GM18511 (cell line): Measurements from ENCODE around the gene CACNA1E.

Source experiments
- ATAC-seq: cut with Tn5 transposase; IDR thresholded peaks from one replicate; pipeline ENCODE4 v1.9.1; 2021; ENCODE audit warnings: mild to moderate bottlenecking, moderate library complexity; ENCODE audit not compliant: unreplicated experiment

CACNA1E gene

DNA sequence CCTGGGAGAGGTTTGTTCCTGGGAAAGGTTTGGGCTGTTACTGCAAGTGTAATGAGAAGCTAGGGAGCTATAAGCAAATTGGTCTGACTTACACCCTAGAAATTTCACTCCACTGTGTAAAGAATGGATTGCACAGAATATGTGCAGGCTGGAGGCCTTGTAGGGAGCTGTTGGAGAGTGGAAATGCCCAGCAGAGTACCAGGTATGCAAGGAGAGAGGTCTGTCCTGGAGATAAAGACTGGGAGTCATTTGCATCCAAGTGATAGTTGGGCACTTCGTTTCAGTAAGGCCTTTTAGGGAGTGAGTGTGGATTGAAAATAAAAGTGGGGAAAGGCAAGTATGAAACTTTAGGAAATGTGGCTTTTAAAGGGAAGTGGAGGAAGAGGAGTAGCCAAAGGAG, 75.8 kb downstream of the CACNA1E start:
- ATAC-seq: no peak

DNA sequence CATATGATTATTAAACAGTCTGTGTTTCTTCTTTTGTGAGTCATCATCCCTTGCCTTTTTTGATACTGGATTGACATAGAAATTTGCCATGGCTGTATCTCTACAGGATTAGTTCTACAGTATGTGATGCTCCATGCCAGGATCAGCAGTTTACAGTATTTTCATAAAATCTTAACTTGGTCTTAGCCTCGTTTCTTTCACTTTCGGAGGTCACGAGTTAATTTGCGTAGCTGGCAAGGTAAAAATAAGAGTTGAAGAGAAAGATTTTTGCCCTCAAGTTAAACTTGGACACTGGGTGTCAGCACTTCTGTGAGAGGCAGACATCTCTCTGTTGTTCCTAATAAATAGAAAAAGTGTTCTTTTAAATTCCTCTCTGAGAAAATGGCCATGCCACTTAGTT, 79.1 kb downstream of the CACNA1E start:
- no peak for ATAC-seq

DNA sequence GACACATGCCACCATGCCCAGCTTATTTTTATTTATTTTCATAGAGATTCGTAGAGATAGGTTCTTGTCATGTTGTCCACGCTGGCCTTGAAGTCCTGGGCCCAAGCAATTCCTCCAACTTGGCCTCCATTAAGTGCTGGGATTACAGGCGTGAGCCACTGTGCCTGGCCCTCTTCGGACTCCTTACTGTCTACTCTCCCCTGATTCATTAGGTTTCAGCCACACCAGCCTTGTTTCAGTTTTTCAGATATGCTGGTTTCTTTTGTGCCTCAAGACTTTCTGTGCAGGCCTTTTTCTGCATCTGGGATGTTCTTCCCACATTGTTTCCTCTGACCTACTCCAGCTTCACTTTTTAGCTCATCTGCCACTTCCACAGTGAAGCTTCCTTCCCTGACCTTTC, 85.4 kb downstream of the CACNA1E start:
- no peak for ATAC-seq

DNA sequence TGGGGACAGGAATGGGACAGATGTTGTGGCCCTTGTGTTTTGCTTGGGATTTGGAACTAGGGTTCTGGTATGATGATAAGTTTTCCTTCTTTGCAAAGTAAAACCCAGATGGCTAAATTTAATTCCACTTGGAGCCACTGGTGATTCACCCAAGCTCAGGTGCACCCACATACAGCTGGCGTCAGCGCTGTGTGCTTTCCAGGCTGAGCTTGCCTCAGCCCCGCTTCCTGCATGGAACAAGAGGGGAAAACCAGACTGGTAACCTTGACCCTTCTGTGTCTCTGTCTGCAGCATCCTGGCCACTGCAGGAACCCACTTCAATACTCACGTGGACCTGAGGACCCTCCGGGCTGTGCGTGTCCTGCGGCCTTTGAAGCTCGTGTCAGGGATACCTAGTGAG, 94.2 kb downstream of the CACNA1E start:
- ATAC-seq: no peak

DNA sequence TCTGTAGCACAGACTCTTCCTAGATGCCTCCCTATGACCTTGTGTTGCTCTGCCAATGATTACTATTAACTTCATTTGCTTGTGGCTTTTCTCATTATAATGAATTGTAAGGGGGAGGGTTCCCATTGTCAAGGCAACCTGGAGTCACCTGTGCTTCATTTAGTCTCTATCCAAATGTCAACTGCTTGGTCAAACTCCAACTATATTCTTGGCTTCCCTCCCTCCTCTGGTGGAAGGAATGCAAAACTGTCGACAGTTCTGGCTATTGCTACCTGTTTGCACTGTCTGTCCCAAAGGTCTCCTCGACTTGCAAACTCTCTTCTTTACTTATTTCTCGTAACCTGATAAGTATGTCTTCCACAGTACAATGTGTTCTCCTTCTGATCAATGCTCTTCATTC, 100.3 kb downstream of the CACNA1E start:
- ATAC-seq: no peak

DNA sequence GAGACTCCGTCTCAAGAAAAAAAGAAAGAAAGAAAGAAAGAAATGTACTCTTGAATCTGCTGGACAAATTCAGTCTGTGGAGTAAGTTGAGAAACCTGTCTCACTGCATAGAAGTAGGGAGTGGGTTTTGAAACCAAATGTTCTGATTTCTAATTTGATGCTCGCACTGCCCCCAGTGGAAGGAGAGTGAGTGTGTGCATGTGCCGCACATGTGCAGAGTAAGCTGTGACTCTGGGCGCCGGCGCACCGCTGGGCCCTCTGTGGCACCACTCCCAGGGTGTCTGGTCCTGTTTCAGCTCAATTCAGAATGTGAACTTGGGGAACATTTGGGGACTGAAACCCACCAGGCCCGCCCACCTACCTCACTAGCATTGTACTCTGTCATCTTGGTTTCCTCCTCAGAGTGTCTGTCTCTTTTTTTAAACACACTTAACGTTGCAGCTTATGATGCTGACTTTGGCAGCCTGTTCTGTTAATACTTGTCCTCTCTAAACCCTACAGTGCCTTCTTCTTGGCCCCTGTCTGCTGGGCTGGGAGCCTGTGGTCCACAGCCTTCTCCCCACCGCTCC, 104.6 kb downstream of the CACNA1E start:
- no peak for ATAC-seq

DNA sequence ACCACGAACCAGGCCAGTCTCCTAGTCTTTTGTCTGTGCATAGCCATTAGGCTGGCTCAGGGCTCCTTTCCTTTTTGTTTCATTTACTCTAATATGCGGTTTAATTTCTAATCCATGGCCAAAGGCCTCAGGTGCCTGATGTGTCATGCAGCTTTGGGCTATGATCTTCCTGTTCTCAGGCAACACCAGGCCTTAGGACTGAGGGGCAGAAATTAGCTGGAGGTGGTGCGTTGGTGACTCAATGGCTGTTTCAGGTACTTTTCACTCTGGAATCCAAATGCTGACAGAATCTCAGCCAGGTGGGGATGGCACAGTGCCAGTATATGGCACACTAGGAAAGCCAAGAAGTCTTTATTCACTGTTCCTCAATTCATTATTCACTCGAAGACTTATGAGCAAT, 105.3 kb downstream of the CACNA1E start:
- ATAC-seq: no peak

DNA sequence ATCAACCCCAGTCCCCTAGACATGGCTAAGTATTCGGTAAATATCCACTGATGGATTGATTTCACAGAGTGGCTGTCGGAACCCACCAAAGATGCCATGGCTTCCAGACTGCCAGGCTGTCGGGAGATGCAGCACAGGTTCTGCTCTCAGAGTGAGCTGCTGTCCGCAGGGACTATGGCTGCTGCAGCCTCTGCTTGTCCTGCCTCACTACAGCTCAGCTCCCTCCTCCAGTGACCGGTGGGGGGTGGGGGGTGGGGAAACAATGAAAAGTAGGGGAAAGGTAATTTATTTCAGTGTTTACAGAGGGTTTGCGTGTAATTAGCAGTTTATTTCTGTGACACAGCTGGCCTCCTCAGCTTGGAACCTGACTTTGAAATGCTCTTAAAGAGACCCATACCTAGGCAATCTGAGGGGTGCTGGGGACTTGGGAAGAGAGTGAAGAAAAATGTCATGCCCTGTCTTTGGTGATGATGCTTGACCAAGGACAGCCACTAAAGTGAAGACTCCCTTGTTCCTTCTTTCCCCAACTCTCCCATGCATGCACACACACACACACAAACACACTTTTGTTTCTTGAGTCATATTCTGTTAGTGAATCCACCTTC, 109.0 kb downstream of the CACNA1E start:
- no peak for ATAC-seq

DNA sequence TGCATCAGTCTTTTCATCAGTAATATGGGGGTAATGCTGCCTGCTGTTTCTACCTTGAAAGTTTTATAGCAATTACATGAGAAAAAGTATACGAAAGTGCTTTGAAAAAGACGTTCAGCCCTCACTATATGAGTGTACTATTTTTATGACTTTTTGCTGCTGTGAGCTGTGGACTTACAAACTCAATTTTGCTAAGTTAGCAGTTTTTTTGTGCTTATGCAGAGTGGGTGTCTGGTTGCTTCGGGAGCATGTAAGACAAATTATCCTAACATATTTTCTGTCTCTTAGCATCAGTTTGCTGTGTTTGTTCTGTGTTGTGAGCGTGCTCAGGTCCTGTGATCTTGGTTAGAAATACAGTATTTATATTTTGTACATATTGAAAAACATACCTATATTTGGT, 109.7 kb downstream of the CACNA1E start:
- ATAC-seq: no peak

DNA sequence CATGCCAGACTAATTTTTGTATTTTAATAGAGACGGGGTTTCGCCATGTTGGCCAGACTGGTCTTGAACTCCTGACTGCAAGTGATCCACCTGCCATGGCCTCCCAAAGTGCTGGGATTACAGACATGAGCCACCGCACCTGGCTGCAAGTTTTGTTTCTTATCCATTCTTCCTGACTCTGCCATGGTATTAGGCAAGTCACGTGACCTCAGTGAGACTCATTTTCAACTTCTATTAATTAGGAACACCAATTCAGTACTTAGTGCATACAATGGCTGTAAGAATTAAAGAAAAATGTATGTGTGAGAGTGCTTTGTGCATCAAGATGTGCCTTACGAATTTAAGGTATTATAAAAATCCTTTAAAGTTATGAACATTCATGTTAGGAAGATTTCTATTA, 111.2 kb downstream of the CACNA1E start:
- ATAC-seq: no peak

DNA sequence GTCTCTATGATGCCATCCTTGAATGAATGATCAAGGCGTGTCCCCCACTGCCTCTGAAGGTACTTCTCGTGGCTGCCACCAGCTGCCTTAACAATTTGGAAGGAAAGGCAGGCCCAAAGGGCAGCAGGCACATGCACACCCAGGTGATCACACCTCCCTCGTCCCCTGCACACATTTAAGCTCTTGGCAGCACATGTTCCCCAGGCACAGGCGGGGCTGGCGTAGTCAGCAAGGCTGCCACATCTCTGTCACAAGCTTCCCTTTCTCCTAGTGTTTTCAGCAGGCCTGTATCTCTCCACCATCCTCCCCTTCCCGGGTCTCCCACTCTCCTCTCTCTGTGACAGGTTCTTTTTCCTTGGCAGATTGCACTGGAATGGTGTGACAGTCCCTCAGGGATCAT, 111.9 kb downstream of the CACNA1E start:
- no peak for ATAC-seq

DNA sequence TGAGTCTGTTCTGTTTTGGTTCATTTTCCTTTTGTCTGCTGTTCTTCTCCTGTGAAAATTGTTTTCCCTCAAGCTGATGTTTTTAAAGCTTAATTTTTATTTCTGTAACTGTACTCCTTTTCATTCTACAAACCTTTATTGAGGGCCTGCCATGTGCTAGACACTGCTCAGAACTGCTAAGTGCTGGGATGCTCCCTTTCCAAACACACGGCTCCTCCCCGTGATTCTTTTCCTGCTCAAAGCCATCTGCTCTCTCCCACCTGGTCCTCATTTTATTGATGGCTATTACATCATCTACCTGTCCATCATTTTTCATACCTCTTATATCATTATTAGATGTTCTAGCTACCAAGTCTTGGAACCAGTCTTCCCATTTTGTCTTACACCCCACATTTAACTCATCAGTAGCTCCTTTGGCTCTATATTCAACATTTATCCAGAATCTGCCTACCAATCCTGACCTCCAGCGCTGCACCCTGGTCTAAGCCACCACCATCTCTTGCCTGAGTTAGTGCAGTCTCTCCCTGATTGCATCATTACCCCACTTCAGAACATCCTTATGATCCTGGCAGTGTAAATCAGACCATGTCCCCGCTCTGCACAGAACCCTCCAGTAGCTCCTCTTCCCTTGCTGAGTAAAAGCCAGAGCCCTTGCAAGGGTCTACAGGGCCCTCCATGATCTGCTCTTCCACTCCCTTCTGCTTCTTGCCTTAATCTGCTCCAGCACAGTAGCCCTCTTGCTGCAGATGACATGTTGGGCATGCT, 118.1 kb downstream of the CACNA1E start:
- ATAC-seq: no peak

DNA sequence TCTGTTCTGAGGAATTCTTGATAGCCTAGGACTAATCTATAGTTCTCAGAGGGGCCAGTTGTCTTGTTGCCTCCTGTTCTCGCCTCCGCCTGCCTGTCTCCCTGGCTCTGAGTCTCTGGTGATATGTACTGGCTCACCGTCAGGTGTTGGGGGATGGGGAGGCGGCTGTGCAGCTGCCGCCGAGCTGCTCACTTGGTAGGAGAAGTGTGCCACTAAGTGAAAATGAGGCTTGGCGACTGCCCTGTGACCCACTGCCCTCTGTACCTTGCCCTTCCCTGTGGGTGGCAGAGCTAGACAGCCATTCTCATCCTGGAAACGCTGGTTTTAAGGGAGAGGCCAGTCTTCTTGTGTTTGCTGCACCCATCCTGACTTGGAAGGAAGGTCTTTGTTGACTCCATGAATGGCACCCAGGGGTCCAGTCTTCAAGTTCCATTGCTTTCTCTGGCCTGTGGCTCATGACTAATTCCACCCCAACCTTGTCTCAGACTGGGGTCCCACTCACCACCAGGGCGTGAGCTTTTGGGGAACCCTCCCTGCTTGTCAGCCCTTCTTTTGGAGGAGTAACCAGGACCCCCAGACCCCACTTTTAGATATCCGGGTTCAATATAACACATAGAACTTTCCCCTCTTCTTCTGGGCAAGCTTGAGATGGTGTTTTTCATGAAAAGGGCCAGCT, 120.6 kb downstream of the CACNA1E start:
- no peak for ATAC-seq

DNA sequence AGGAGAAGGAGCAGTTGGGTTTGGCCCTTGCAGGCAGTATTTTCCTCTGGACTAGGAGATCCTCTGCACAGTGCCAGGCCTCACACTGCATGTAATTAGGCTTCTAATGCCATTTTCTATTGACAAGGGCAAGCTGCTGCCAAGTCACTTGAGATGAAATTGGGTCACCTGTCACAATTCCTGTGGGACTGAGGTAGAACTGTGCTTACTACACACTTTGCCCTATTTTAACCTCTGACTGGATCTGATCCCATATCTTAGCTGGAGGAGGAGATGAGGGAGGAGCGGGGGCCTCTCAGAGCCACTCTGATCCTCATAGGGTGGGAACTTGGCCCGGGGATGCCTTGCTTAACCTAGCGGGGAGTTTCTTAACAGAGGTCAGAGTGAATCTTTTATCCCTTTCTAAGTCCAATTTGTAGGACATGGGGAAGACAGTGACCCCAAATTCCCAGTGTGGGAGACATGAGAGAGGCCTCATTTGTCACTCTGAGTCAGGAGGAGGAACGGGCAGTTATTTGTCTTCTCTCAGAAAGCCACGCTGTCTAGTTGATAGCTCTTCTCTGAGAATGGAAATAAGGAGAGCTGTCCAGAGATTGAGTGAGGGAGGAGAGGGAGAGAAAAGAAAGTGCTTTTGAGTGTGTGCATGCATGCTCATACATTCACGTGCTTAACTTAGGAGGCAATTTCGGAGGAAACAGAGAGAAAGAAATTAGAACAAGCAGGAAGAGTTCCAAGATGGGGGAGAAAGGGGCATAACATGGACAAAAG, 121.3 kb downstream of the CACNA1E start:
- no peak for ATAC-seq

DNA sequence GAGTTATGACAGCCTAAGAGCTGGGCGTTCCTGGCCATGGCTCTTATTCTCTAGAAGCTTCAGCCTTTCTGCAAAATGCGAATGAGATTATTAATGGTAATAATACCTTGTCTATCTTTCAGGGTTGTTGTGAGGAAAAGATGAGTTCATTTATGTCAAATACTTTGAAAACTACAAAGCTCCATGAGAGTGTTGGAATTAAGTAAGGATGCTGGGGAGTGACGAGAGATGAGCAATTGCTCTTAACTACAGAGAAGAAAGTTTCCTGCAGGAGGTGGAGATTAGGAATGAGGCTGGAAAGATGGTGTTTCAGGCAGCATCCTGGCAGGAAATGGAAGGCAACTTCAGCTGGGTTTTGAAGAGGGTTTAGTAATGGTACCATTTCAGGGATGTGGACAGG, 124.2 kb downstream of the CACNA1E start:
- ATAC-seq: no peak

DNA sequence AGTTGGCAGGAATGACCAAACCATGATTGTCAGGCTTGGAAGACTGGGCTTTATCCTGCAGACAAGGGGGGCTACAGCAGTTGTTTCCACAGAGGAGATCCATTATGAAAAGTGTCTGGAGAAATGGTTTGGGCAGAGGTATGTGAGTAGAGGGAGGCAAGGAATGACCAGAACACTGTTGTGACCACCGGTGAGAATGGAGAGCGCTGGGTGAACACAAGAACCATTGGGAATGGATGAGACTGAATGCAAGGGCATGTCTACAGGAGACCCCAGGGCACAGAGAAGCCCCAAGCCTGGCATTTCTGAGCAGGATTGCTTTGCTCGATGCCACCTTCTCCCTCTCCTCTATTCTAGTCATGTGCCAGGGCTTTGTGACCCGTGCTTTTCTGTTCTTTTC, 125.1 kb downstream of the CACNA1E start:
- ATAC-seq: no peak

DNA sequence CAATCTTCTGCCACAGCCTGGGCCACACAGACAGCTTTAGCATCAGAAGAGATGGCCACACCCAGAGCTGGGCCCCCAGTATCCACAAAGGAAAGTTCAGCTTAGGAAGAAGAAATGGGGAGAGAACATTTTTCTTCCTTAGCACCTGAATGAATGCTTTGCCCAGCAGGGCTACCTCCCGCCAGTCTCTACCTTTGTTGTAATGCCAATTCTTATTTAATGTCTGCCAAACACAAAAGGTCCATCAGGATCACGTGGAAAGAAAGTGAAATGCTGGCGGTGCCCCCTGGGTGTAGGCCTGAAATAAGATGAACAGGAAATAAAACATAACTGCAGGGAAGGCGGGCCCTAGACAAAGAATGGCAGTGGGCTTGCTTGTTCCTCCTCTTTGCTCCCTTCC, 125.6 kb downstream of the CACNA1E start:
- ATAC-seq: no peak

DNA sequence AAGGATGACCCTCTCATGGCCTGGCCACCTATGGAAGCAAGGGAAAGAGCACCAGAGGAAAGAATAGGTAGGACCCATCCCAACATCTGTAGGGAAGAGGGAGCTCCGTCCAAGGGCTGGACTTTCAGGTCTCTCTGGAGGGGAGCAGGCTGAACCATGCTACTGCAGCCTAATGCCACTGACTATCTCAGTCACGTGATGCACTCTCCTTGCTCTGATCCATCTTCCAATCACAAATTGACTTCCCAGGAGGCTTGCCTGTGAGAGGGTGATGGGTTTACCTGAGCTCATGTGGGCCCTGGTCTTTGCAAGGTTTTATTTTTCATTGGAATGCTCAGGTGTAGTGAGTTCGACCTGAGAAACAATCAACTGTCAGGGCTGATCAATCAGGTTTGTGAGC, 128.8 kb downstream of the CACNA1E start:
- no peak for ATAC-seq

DNA sequence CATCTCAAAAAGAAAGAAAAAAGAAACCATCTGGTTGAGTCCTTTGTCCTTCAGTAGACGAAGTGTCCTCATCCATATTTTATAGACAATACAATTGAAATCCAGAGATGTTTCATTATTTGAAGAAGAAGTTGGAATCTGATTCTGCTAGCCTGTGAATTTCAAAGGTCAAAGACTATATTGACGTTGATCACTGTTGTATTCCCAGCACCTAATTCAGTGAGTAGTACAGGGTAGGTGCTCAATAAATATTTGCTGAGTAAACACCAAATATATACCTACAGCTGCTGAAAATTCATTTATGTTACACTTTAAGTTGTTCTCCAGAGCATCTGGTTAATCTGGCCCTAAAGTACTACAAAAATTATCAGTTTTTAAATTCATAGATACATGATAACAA, 135.2 kb downstream of the CACNA1E start:
- ATAC-seq: no peak

DNA sequence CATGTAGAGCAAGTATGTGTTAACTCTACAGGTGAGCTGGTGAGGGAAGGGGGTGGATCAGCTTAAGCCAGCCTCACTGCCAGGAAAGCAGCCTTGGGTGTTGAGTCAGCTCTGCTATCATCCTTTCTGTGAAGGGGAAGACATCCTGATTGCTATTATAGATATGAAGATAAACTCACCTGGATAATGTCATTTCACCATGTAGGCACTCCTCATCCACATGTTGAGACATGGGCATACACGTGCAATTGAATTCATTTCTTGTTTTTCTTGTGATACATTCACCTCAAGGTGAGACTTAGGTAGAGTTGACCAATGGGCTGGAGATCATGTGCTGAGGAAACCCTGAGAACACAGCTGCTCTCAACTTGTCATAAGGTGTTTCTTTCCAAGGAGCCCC, 136.9 kb downstream of the CACNA1E start:
- no peak for ATAC-seq

DNA sequence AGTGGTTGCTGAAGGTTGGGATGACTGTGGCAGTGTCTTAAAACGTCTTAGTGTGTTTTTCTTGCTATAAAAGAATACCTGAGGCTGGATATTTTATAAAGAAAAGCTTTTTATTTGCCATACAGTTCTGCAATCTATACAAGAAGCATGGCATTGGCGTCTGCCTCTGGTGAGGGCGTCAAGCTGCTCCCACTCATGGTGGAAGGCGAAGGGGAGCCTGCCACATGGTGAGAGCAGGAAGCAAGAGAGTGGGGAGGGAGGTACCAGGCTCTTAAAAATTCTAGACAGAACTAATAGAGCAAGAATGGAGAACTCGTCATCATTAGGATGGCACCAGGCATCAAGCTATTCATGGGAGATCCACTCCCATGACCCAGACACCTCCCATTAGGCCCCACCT, 140.5 kb downstream of the CACNA1E start:
- no peak for ATAC-seq
